Lower leg skin (tissue), 4 donors: Measurements from ENCODE around the gene ATP5F1D. TPM values are rescaled to one million over a fixed set of nuclear protein-coding genes. Genes with fewer than 3 reads are reported as not detected.

Experiments
- DNase-seq, 2 donors: peaks; one replicate each; pipeline ENCODE4 v3.0.0-alpha.2; 2019; ENCODE audit warnings: low spot score in 2 of 2
- H3K4me3 ChIP-seq: fragments of 200-600 bp; sonication (generic); 2 replicates; pipeline ENCODE4 v1.5.1; 2017; ENCODE audit warnings: mild to moderate bottlenecking, low read depth; ENCODE audit not compliant: poor library complexity, severe bottlenecking
- POLR2A ChIP-seq, 2 donors: fragments of 450-650 bp; IDR thresholded peaks; one replicate each; pipeline ENCODE4 v1.6.1; 2016 to 2017; ENCODE audit warnings: antibody characterized with exemption in 2 of 2, mild to moderate bottlenecking in 1 of 2, moderate library complexity in 1 of 2
- WGBS, 2 donors: methylation state at CpG; one replicate each; pipeline ENCODE4 v1.1.5; 2018; 5-methylcytosine and 5-hydroxymethylcytosine counted together
- intact Hi-C: fragments of 100-400 bp; cut with DNase I; formaldehyde crosslinking; loops from one replicate; pipeline ENCODE4 v1.15.0; 2023; ENCODE audit warnings: low total_unique reads
- total RNA-seq, 4 donors: library from RNA; depleted of rRNA; stranded (reverse); fragments of >200 nt; gene quantifications; one replicate each; pipeline ENCODE4 v1.1.0, GENCODE V29; 2016
- TF ChIP-seq, protein P1 (sequence below), 3 donors: fragments of 450-650 bp; IDR thresholded peaks; one replicate each; pipeline ENCODE4 v1.5.1; 2016; ENCODE audit warnings: antibody characterized with exemption in 3 of 3, mild to moderate bottlenecking in 3 of 3, moderate library complexity in 2 of 3

ATP5F1D gene
- total RNA-seq, 4 donors from 2014 or later, result 121 to 198 (median 146) TPM

DNA sequence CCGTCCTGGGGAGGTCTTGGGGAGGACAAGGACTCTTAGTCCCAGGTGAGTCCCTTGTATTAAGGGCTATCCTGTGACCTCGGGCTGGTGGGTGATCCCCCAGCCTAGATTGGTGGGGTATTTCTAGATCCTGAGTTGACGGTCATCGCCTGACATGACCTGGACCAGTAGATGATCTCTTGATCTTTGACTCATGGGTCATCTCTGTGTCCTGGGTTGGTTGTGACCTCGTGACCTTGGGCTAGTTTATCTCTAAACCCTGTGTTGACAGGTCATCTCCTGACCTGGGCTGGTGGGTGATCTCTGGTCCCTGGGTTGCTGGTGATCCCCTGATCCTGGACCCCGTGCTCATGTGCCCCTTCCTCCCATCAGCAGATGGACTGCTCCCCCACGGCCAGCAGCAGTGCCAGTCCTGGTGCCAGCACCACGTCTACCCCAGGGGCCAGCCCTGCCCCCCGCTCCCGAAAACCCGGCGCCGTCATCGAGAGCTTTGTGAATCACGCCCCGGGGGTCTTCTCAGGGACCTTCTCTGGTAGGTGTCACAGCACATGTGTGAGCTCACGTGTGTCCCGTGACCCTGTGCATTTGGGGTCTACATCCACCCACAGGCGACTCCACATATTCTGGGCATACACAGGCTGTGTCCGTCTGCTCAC, 13.1 kb downstream of the ATP5F1D start:
- intact Hi-C loops, result no loop called here
- no peak for TF ChIP-seq POLR2A (IDR thresholded peaks at IDR 0.05)
- TF ChIP-seq, protein P1, sequence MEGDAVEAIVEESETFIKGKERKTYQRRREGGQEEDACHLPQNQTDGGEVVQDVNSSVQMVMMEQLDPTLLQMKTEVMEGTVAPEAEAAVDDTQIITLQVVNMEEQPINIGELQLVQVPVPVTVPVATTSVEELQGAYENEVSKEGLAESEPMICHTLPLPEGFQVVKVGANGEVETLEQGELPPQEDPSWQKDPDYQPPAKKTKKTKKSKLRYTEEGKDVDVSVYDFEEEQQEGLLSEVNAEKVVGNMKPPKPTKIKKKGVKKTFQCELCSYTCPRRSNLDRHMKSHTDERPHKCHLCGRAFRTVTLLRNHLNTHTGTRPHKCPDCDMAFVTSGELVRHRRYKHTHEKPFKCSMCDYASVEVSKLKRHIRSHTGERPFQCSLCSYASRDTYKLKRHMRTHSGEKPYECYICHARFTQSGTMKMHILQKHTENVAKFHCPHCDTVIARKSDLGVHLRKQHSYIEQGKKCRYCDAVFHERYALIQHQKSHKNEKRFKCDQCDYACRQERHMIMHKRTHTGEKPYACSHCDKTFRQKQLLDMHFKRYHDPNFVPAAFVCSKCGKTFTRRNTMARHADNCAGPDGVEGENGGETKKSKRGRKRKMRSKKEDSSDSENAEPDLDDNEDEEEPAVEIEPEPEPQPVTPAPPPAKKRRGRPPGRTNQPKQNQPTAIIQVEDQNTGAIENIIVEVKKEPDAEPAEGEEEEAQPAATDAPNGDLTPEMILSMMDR (IDR thresholded peaks at IDR 0.05), result no peak
- no peak overlapping the region for H3K4me3 ChIP-seq
- 85 to 86% methylated on average over 17 to 18 of the region's 20 CpGs for WGBS, 2 donors
- no peak for DNase-seq

DNA sequence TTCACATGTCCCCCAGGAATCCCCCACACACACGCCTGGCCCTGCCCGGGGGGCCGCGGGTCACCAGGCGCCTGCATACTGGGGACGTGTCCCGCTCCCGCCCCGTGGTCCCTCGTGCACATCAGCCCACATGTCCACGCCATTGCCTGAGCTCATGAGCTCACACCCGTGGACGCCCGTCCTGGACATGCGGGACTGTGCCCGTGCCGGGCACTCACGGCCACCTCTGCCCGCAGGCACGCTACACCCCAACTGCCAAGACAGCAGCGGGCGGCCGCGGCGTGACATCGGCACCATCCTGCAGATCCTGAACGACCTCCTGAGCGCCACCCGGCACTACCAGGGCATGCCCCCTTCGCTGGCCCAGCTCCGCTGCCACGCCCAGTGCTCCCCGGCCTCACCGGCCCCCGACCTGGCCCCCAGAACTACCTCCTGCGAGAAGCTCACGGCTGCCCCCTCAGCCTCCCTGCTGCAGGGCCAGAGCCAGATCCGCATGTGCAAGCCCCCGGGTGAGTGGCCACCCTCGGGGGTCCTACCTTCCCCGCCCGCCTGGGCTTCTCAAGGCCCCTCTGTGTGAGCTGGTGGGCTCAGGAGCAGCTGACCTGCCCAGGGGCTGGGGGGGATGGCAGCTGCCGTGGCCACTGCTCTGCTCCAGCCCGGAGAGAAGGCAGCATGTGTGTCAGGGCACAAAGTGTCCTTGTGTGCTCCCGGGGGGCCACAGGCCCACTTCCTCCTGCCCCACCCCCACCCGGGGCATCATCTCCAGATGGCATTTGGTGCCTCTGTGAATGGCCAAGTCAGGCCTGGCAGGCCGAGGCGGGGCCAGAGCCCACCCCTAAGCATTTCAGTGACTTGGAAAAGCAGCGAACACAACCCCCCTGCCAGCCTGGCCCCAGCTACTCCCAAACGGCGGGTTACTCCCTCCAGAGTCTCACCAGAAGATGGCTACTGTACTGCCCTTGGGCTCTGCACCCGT, 13.9 kb downstream of the ATP5F1D start:
- intact Hi-C loops, result no loop called here
- TF ChIP-seq, protein P1 (IDR thresholded peaks at IDR 0.05), result no peak
- no peak for TF ChIP-seq POLR2A (IDR thresholded peaks at IDR 0.05)
- 82 to 83% methylated on average over 48 to 51 of the region's 52 CpGs for WGBS, 2 donors
- DNase-seq, result no peak
- no peak overlapping the region for H3K4me3 ChIP-seq

DNA sequence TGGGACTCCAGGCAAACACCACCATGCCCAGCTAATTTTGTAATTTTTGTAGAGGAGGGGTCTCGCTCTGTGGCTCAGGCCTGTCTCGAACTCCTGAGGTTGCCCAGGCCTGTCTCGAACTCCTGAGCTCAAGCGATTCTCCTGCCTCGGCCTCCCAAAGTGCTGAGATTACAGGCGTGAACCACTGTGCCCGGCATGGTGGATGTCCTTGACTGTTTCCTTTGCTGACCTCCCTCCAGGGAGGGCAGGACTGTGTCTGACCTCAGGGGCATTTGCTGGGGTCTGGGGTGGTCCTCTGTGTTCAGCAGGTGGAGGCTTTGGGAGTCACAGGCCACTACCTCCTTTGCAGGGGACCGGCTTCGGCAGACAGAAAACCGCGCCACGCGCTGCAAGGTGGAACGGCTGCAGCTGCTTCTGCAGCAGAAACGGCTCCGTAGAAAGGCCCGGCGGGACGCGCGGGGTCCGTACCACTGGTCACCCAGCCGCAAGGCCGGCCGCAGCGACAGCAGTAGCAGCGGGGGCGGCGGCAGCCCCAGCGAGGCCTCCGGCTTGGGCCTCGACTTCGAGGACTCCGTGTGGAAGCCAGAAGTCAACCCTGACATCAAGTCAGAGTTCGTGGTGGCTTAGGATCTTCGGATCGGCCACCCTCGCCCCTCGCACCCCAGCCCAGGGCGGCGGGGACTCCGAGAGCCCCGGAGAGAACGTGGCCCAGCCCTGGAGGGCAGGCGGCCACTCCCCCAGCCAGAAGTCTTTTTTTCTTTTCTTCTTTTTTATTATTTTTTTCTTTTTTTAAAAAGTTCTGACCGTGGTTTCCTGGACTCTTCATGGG, 15.3 kb downstream of the ATP5F1D start:
- no peak for DNase-seq
- 81 to 86% methylated on average over 41 to 46 of the region's 46 CpGs for WGBS, 2 donors
- no peak for TF ChIP-seq POLR2A (IDR thresholded peaks at IDR 0.05)
- TF ChIP-seq, protein P1 (IDR thresholded peaks at IDR 0.05), result no peak
- intact Hi-C loops, result no loop called here
- no peak overlapping the region for H3K4me3 ChIP-seq

DNA sequence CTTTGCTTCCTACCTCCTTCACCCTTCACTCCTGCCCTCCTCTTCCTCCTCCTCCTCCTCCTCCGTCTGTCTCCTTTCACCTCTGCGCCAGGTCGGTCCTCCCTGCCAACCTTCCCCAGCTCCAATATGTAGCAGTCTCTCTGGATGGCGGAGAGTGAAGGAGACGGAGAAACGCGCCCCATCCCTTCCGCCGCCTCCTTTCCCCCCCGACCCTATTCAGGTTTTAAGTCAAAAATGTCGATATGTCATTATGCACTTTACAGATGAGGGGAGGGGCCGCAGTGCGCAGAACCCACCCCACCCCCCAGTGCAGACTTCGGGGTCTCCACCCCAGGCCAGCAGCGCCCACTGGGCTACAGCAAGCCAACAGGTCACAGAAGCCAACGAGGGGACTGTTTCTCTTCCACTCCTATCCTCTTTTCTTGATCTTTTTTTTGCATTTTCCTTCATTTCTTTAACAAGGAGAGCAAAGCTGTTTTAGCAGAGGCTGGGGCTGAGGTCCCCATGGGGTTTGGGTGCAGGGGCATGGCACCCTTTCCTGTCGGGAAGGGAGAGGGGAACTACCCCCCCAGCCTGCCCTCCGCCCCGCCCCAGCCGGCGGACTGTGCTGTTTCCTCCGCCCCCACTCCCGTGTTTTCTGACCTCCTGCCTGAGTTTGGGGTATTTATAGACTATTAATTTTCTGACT, 16.1 kb downstream of the ATP5F1D start:
- no peak for TF ChIP-seq POLR2A (IDR thresholded peaks at IDR 0.05)
- TF ChIP-seq, protein P1 (IDR thresholded peaks at IDR 0.05), result no peak
- 57 to 58% methylated on average over 23 of the region's 23 CpGs for WGBS, 2 donors
- DNase-seq, result no peak
- intact Hi-C loops, result no loop called here
- H3K4me3 ChIP-seq, result no peak overlapping the region

DNA sequence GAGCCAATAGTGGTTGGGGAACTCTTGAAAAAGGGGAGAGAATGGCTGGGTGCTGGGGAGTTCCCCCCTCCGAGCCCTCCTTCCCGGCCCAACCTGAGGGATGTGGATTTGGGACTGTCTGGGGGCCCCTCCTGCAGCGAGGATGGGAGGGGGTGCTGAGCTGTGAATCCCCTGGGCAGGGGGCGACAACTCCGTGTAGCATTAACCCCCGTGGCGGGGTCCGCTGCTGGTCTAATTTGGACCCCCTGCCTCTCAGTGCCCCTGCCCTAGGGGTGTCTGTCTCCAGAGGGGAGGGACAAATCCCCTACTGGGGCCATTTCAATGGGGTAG, 16.6 kb downstream of the ATP5F1D start:
- no peak overlapping the region for H3K4me3 ChIP-seq
- intact Hi-C loops, result no loop called here
- WGBS, 2 donors, result 52 to 70% methylated on average over 8 of the region's 8 CpGs

More for the DNA sequence above, 16.6 kb downstream of the ATP5F1D start:
- no peak for DNase-seq
- TF ChIP-seq POLR2A (IDR thresholded peaks at IDR 0.05), result no peak
- TF ChIP-seq, protein P1 (IDR thresholded peaks at IDR 0.05), result no peak
